Spleen (tissue), 7 donors: ENCODE measurements around the gene ZNF679.

Experiments used
- CTCF ChIP-seq, 11 experiments: fragments of 200-600 bp in 7 of 11; fragments of 450-650 bp in 4 of 11; sonication (generic) in 4 of 11; IDR thresholded peaks in 8 of 11; conservative IDR thresholded peaks in 3 of 11; 1 replicate in 7 of 11; 2 replicates in 4 of 11; pipeline versions ENCODE4 v1.4.0 to v1.8.0; 2016 to 2021; ENCODE audit warnings: antibody characterized with exemption in 11 of 11, inconsistent platforms in 4 of 11, mild to moderate bottlenecking in 1 of 11
- POLR2A ChIP-seq, 3 donors: fragments of 450-650 bp; IDR thresholded peaks; one replicate each; pipeline ENCODE4 v1.5.1; 2017; ENCODE audit warnings: antibody characterized with exemption in 3 of 3, mild to moderate bottlenecking in 1 of 3
- POLR2AphosphoS5 ChIP-seq, 3 donors: sonication (generic); formaldehyde crosslinking; IDR thresholded peaks; one replicate each; pipeline ENCODE4 v1.5.1; 2017; ENCODE audit warnings: antibody characterized with exemption in 3 of 3
- donor health status: DM: no; HTN: no; CAD: no; lungs with moderate emphysema.
- donor health status: DM: no; HTN: no; CAD: no.
- donor health status: DM: no; HTN: no; CAD: no.

DNA sequence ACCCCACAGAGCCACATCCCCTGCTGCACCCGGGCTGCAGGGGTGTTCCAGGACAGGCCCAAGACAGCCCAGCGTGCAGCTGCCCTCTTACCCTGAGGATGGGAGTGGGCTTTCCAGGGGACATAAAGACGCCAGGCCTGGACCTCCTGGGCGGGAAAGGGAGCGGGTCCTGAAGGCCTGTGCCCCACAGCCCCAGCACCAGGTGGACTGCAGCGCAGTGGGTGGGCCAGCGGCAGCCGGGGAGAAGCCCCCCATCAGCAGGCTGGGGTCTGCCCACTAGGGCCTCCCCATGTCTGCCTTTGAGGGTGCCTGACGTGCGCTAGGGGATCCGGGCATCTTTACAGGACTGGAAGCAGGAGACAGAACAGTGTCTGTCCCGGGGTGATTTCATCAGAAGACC lies 43.9 kb upstream of the ZNF679 start:
- TF ChIP-seq CTCF (IDR thresholded peaks at IDR 0.05 in 8 of 11, conservative IDR thresholded peaks at IDR 0.05 in 3 of 11) (no peak), POLR2A (IDR thresholded peaks at IDR 0.05) (no peak), POLR2AphosphoS5 (IDR thresholded peaks at IDR 0.05) (no peak)
